GM21381 (cell line): Measurements from ENCODE around the gene GAB2.

Experiments
- ATAC-seq: cut with Tn5 transposase; IDR thresholded peaks from one replicate; pipeline ENCODE4 v1.9.1; 2021; ENCODE audit warnings: mild to moderate bottlenecking, moderate library complexity; ENCODE audit not compliant: unreplicated experiment

The GAB2 gene

GRCh38 chr11:78210000-78210608 is 207.5 kb downstream of the GAB2 start:
- ATAC-seq, result no peak

GRCh38 chr11:78209478-78209877 is 208.1 kb downstream of the GAB2 start:
- no peak for ATAC-seq

DNA sequence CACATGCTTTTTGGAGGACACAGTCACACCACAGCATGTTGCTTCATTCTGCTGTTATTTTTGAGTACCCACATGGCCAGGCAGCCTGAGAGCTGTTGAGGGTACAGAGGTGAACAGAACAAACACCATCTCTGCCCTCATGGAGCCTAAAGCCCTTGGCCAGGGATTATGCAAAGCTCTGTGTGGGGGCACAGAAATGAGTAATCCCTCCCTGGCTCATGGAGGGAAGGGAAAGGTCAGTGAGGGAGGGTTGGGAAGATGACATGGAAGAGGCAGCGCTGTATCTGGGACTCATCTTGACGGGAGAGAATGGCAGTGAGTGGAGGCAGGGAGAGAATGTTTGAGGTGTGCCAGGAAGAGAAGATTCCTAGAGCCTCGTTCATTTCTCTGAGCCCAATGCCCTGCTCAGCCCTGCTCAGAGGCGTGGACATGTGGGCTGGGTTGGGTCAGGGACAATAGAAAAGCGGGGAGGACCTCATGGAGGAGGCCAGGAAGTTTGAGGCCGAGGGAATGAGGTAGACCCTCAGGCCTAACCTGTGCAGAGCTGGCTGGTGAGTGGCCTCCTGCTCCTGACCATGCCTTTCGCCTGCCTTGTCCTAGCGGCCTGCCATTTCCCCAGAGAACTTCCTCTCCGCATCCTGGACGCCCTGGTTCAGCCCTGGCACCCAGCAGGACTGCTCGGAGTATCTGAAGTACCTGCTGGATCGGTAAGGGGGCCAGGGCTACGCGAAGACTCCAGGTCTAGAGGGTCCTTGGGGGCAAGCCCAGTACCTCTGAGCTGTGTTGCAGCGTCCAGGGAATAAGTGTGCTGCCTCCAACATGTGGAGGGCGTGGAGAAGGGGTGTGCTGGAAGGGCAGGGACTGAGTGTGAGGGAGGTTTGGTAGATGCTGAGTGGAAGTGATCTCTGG is 209.1 kb downstream of the GAB2 start:
- ATAC-seq, result no peak

- ATAC-seq, result no peak
These were observed 209.9 kb downstream of the GAB2 start for GRCh38 chr11:78207532-78208256.

DNA sequence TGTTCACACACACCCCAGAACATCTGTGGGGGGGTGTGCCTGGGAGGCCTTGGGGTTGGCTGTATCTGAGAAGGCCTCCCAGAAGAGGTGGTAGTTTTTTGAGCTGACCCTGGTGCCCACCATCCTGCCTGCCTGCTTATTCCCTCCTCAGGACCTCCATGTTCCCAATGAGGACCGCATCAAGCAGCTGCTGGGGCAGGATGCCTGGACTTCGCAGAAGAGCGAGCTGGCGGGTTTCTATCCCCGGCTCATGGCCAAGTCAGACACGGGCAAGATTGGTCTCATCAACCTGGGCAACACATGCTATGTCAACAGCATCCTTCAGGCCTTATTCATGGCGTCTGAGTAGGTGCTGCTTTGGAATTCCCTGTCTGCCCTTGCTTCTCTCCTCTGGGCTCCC is 211.9 kb downstream of the GAB2 start:
- no peak for ATAC-seq

DNA sequence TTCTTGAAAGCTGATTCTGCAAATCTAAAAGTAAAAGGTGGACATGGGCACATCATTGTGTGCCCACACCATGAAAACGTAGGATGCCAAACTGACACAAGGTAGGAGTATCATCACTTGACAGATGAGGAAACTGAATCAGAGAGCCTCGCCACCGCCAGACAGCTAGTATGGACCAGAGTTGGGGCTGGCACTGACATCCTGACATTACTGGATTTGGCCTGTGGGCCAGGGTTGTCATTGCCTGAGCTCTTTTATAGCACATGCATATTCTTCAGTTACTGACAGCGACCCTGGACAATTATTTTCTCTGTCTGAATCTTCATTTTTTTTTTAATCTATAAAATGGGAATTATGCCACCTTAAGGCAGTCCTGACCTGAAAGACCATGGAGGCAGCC is 212.4 kb downstream of the GAB2 start:
- no peak for ATAC-seq

GRCh38 chr11:78203184-78203583 is 214.4 kb downstream of the GAB2 start:
- ATAC-seq, result no peak

GRCh38 chr11:78202733-78203167 is 214.9 kb downstream of the GAB2 start:
- no peak for ATAC-seq

DNA sequence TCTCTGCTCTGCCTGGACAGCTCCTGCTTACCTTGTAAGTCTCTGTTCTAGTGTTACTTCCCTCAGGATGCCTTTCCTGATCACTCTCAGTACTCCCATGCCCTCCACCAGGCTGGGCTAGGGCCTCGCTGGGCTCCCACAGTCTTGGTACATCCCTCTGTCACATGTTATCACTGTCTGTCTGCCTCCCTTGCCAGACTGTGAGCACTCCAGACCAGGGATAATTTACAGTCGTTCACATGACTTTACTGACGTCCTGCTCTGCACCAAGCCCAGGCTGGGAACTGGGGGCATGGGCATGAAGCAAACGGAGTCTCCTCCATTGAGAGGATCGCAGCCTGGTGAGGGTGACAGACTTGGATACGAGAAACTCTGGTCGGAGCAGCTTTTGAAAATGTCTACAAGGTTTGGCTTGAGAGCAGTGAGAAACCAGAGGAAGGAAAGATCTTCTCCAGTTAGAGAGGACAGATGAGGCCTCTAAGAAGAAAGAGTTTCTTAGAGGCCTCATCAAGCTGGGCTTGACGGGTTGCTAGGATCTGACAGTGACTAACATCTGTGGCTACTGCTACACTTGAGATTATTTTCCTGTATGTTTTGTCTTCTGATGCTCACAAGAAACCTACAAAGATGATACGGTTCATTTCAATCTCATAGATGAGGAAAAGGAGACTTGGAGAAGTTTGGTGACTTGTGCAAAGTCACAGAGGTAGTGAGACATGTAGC is 216.4 kb downstream of the GAB2 start:
- ATAC-seq, result no peak

DNA sequence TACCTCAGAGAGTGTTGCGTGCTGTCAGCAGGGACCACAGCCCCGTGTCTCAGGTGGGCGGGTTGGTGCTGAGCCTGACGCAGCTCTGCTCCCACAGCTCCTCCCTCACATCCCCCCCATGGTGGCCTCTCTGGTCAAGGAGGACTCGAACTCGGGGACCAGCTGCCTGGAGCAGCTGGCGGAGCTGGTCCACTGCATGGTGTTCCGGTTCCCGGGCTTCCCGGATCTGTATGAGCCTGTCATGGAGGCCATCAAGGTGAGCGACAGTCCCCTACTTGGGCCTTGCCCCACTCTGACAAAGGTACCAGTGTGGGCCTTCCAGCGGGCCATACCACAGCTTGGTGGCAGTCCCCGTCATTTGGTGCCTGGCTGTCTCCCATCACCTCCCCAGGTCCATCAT is 217.1 kb downstream of the GAB2 start:
- ATAC-seq, result no peak

GRCh38 chr11:78200061-78200460 is 217.6 kb downstream of the GAB2 start:
- no peak for ATAC-seq

DNA sequence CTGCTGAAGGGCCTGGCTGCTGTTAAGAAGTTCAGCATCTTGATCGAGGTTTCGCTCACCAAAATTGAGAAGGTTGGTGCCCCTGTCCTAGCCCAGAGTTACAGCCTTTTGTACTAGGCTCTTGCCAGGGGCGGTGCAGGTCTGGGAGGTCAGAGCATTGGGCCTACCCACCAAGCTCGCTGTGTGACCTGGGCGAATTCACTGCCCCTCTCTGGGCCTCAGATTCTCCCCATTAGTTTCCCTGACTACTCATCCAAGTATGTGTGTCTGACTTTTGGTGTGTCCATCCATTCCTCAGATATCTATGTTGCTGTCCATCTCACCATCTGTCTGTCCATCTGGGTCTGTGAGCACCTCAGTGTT is 218.0 kb downstream of the GAB2 start:
- no peak for ATAC-seq

DNA sequence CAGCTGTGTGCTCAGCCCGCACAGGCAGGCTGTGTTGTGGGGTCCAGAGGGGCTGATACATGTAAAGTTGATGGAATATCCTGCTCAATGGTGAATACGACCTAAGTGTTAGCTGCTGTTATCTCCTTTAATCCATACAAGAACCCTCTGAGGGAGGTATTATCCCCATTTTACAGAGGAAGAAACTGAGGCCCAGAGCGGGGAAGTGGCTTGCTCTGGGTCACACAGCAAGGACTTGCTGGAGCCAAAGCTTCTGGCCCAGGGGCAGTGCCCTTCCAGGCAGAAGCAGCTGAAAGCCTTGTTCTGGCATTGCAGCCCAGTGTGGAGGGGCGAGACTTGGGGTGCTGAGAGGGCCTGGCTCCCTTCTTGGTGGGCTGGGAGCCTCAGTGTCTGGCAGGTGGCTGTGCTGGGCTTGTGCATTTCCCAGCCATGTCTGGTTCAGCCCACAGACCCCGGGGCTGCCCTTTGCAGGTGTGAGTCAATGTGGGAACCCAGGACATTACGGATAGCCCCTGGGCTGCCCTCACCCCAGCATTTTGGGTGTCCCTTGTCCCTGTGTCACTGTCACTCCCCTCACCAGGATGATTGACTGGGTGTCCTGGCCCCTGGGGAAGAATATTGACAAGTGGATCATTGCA is 218.5 kb downstream of the GAB2 start:
- ATAC-seq, result no peak

DNA sequence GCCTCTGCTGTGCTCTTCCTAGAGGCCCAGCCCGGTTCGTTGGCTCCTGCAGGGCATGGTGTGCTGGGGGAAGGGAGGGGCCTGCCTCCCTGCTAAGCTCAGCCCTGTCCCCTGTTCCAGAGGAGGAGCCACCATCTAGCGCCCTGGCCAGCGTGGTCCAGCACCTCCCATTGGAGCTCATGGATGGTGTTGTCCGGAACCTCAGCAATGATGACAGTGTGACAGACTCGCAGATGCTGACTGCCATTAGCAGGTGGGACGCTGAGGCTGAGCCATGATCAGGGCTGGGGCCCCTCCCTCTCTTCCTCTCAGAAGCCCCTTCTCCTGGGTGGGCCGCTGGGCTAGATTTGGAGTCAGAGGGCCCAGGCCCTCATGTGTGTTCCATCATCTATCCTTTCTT is 219.8 kb downstream of the GAB2 start:
- no peak for ATAC-seq

GRCh38 chr11:78196661-78197091 is 220.9 kb downstream of the GAB2 start:
- no peak for ATAC-seq

DNA sequence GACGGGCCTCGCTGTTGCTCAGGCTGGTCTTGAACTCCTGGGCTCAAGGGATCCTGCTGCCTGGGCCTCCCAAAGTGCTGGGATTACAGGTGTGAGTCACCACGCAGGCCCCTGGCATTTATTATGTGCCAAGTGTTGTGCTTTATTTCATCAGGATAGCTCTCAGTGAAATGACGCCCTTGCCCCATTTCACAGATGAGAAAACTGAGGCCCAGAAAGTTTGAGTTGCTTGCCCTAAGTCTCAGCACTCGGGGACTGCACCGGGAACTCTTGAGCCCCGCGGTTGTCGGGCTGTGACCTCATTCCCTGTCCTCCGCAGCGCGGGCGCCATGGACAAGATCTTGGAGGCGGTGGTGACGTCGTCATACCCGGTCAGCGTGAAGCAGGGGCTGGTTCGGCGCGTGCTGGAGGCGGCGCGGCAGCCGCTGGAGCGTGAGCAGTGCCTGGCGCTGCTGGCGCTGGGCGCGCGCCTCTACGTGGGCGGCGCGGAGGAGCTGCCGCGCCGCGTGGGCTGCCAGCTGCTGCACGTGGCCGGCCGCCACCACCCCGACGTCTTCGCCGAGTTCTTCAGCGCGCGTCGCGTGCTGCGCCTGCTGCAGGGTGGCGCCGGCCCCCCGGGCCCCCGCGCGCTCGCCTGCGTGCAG is 221.6 kb downstream of the GAB2 start:
- ATAC-seq, result no peak

DNA sequence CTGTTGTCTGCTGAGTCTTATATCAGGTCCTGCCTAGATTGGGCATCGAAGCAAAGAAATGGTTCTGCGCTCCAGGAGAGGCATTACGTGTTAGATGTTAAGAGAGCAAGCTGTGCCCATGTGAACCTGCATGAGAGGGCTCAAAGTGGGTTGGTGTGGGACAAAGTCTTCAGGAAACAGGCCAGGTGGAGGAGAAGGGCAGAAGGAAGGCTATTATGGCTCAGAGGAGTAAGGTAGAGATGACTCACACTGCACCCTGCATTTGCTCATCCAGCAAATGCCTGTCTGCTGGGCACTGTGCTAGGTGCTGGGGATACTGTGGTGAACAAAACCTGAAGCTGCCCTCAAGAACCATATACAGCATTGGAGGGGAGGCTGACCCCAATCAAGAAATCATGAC is 223.1 kb downstream of the GAB2 start:
- no peak for ATAC-seq

DNA sequence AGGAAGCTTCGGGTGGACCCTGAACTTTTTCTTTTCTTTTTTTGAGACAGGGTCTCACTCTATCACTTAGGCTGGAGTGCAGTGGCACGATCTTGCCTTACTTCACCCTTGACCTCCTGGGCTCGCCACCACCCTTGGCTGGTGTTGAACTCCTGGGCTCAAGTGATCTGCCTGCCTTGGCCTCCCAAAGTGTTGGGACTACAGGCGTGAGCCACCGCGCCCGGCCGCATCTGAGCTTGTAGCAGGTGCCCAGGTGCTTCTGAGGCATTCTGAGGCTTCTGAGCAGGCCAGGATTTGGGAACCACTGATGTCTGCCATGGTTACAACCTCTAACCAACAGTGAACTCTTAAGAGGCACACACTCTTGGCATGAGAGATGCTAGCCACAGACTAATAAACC is 223.8 kb downstream of the GAB2 start:
- ATAC-seq, result no peak

GRCh38 chr11:78192911-78193351 is 224.7 kb downstream of the GAB2 start:
- no peak for ATAC-seq

GRCh38 chr11:78192223-78192719 is 225.3 kb downstream of the GAB2 start:
- no peak for ATAC-seq
